Parathyroid adenoma (tissue), 2 donors: ENCODE measurements around the gene TMEM121.

Source experiments
- H2AFZ ChIP-seq: fragments of 300-600 bp; sonication (generic); one replicate; pipeline ENCODE4 v1.7.0; 2017; ENCODE audit warnings: antibody characterized with exemption, mild to moderate bottlenecking
- H3K27ac ChIP-seq: fragments of 300-600 bp; sonication (generic); one replicate; pipeline ENCODE4 v1.7.0; 2017
- H3K27me3 ChIP-seq: fragments of 300-600 bp; sonication (generic); one replicate; pipeline ENCODE4 v1.7.0; 2017; ENCODE audit warnings: low read length; ENCODE audit not compliant: control insufficient read depth, insufficient read depth
- H3K36me3 ChIP-seq: fragments of 300-600 bp; sonication (generic); one replicate; pipeline ENCODE4 v1.7.0; 2017; ENCODE audit warnings: low read length; ENCODE audit not compliant: control insufficient read depth, insufficient read depth
- H3K4me1 ChIP-seq: fragments of 300-600 bp; sonication (generic); one replicate; pipeline ENCODE4 v1.7.0; 2017; ENCODE audit warnings: control low read depth
- H3K4me2 ChIP-seq: fragments of 300-600 bp; sonication (generic); one replicate; pipeline ENCODE4 v1.7.0; 2017; ENCODE audit warnings: low read length
- H3K4me3 ChIP-seq: fragments of 300-600 bp; sonication (generic); one replicate; pipeline ENCODE4 v1.7.0; 2017; ENCODE audit warnings: low read depth, low read length
- H3K79me2 ChIP-seq: fragments of 300-600 bp; sonication (generic); one replicate; pipeline ENCODE4 v1.7.0; 2017; ENCODE audit warnings: control low read depth
- H3K9ac ChIP-seq: fragments of 300-600 bp; sonication (generic); one replicate; pipeline ENCODE4 v1.7.0; 2017; ENCODE audit warnings: mild to moderate bottlenecking
- H3K9me3 ChIP-seq: fragments of 300-600 bp; sonication (generic); one replicate; pipeline ENCODE4 v1.7.0; 2017; ENCODE audit warnings: low read length; ENCODE audit not compliant: control insufficient read depth
- CTCF ChIP-seq: fragments of 300-600 bp; sonication (generic); IDR thresholded peaks from one replicate; pipeline ENCODE4 v1.7.0; 2017; ENCODE audit warnings: antibody characterized with exemption, mild to moderate bottlenecking
- donor health status: primary hyperparathyroidism.

TMEM121 gene

GRCh38 chr14:105485739-105486162 is 40.6 kb upstream of the TMEM121 start:
- Histone ChIP-seq H3K4me2 (no peak overlapping the region), H3K9ac (no peak overlapping the region), H3K4me3 (no peak overlapping the region), H2AFZ (peak overlapping the region; percentile 70), H3K79me2 (no peaks in the 10 kb centered on the region), H3K27me3 (peaks cover 7% of the 10 kb centered on the region), H3K36me3 (no peaks in the 10 kb centered on the region), H3K9me3 (no peaks in the 10 kb centered on the region), H3K4me1 (peaks cover 29% of the 10 kb centered on the region), H3K27ac (peak overlapping the region; percentile 43)
- TF ChIP-seq CTCF = peak; percentile 54

- H3K36me3 ChIP-seq = no peaks in the 10 kb centered on the region
- peak within 1 kb of the TSS; percentile 22 for H3K4me2 ChIP-seq
- peak within 1 kb of the TSS; percentile 43 for H3K27ac ChIP-seq
- H3K9ac ChIP-seq = no peak within 1 kb of the TSS
- H3K79me2 ChIP-seq = no peaks in the 10 kb centered on the region
- TF ChIP-seq CTCF = no peak
- H2AFZ ChIP-seq = peak within 1 kb of the TSS; percentile 70
- peaks cover 7% of the 10 kb centered on the region for H3K27me3 ChIP-seq
- H3K4me3 ChIP-seq = peak within 1 kb of the TSS; percentile 3
- H3K4me1 ChIP-seq = peaks cover 22% of the 10 kb centered on the region
- no peaks in the 10 kb centered on the region for H3K9me3 ChIP-seq
These were observed 40.0 kb upstream of the TMEM121 start, which contains the start of gene CRIP1 for GRCh38 chr14:105486163-105486973. Gene CRIP1 (plus strand): TSS chr14:105486886. CDS start chr14:105487260, 374 bp downstream.

DNA sequence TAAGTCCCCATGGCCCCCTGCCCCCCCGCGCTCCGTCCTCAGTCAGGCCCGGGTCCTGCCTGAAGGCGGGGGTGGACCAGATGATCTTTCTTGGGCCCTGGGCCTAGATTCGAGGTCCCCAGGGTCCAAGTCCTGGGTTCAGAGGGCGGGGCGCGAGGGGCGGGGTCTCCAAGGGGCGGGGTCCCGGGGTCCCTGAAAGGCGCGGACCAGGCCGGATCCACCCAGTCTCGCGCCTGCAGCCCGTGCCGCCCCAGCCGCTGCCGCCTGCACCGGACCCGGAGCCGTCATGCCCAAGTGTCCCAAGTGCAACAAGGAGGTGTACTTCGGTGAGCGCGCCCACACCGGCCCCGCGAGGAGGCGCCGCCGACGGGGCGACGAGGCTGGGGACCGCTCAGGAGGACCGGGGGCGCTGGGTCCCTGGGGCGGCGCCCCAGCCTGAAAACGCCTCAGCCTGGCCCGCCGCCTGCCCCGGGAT is 39.4 kb upstream of the TMEM121 start:
- Histone ChIP-seq H3K9ac (no peak overlapping the region), H3K27me3 (peaks cover 7% of the 10 kb centered on the region), H3K4me3 (peak overlapping the region; percentile 3), H2AFZ (peak overlapping the region; percentile 66), H3K4me2 (peak overlapping the region; percentile 11), H3K36me3 (no peaks in the 10 kb centered on the region), H3K4me1 (peaks cover 22% of the 10 kb centered on the region), H3K27ac (peak overlapping the region; percentile 21), H3K79me2 (no peaks in the 10 kb centered on the region), H3K9me3 (no peaks in the 10 kb centered on the region)
- TF ChIP-seq CTCF = no peak

DNA sequence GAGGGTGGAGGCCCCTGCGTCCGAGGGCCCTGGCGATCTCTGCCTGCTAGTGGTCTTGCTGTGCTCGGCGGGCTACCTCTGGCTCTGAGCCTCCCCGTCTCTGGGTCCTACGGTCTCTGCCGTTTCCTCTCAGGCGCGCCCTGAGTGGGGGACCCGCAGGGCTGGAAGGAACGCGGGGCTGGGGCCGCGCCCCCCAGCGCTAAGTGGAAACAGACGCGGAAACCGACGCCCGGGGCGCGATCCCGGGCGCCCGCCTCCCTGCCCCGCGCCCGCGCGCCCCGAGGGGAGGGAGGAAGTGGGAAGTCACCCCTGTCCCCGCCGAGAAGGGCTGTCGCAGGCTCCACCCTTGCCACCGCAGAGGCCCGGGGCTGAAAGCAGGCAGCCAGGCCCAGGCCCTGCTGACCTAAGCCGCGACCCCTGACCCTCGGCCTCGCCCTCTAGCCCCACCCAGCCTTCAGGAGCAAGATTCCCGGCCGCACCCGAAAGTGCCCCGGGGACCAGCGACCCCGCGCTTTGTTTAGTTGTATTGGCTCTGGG is 38.9 kb upstream of the TMEM121 start:
- Histone ChIP-seq H3K27me3 (peaks cover 7% of the 10 kb centered on the region), H3K27ac (peak overlapping the region; percentile 21), H3K36me3 (no peaks in the 10 kb centered on the region), H3K79me2 (no peaks in the 10 kb centered on the region), H3K4me3 (peak overlapping the region; percentile 3), H2AFZ (peak overlapping the region; percentile 66), H3K9me3 (no peaks in the 10 kb centered on the region), H3K9ac (no peak overlapping the region), H3K4me2 (peak overlapping the region; percentile 11), H3K4me1 (peaks cover 17% of the 10 kb centered on the region)
- TF ChIP-seq CTCF = no peak
